GM21367 (cell line): ENCODE data around the gene PTGER1.
"Not testable (repeated sequence)": the region's sequence is repeated elsewhere in the genome, so short reads cannot be mapped to it uniquely, and the experiment has no call there.

ENCODE experiments used
- ATAC-seq: cut with Tn5 transposase; IDR thresholded peaks from one replicate; pipeline ENCODE4 v1.9.1; 2021; ENCODE audit not compliant: unreplicated experiment

Gene PTGER1

GRCh38 chr19:14476327-14476672 is 1.1 kb upstream of the PTGER1 start:
- no peak for ATAC-seq

- ATAC-seq, result no peak
Measured at GRCh38 chr19:14474827-14475226, 327 bp downstream of the PTGER1 start.

- ATAC-seq, result no peak
Measured at GRCh38 chr19:14473978-14474578, 1.1 kb downstream of the PTGER1 start.

- ATAC-seq, result no peak
Measured at GRCh38 chr19:14473073-14473977, 1.8 kb downstream of the PTGER1 start.

- ATAC-seq, result no peak
Measured at GRCh38 chr19:14472202-14472938, 2.8 kb downstream of the PTGER1 start.

GRCh38 chr19:14471436-14472187 is 3.5 kb downstream of the PTGER1 start:
- ATAC-seq, result no peak

- no peak for ATAC-seq
Measured at GRCh38 chr19:14470031-14470876, 4.9 kb downstream of the PTGER1 start.

- ATAC-seq, result no peak
Measured at GRCh38 chr19:14467816-14468215, 7.3 kb downstream of the PTGER1 start.

GRCh38 chr19:14467391-14467790 is 7.8 kb downstream of the PTGER1 start:
- ATAC-seq, result no peak

- ATAC-seq, result no peak
Measured at GRCh38 chr19:14463747-14464146, 11.4 kb downstream of the PTGER1 start.

GRCh38 chr19:14462401-14462800 is 12.8 kb downstream of the PTGER1 start:
- ATAC-seq, result not testable (repeated sequence)

- no peak for ATAC-seq
Measured at GRCh38 chr19:14460935-14461334, 14.2 kb downstream of the PTGER1 start.

GRCh38 chr19:14459703-14460102 is 15.5 kb downstream of the PTGER1 start:
- no peak for ATAC-seq

- ATAC-seq, result not testable (repeated sequence)
Measured at GRCh38 chr19:14452303-14452702, 22.9 kb downstream of the PTGER1 start.

GRCh38 chr19:14450876-14451275 is 24.3 kb downstream of the PTGER1 start:
- no peak for ATAC-seq

- ATAC-seq, result no peak
Measured at GRCh38 chr19:14450168-14450874, 24.8 kb downstream of the PTGER1 start.

GRCh38 chr19:14449321-14449720 is 25.8 kb downstream of the PTGER1 start:
- no peak for ATAC-seq

GRCh38 chr19:14446336-14447036 is 28.7 kb downstream of the PTGER1 start:
- ATAC-seq, result no peak

- no peak for ATAC-seq
Measured at GRCh38 chr19:14443632-14444216, 31.4 kb downstream of the PTGER1 start.
